H9 (cell line): ENCODE measurements around the gene BTN1A1. TPM values are rescaled to one million over a fixed set of nuclear protein-coding genes. Genes with fewer than 3 reads are reported as not detected.

Experiments
- DNase-seq: peaks from one replicate; pipeline ENCODE4 v3.0.0-alpha.2; 2017
- H2AFZ ChIP-seq: one replicate; pipeline ENCODE4 v1.6.1; 2013; ENCODE audit warnings: mild to moderate bottlenecking, low read length, control low read depth, moderate library complexity
- H2AK5ac ChIP-seq: 2 replicates; pipeline ENCODE4 v1.6.1; 2013; ENCODE audit warnings: low read length, control low read depth, mixed read lengths; ENCODE audit not compliant: insufficient read length
- H2BK120ac ChIP-seq: one replicate; pipeline ENCODE4 v1.6.1; 2013; ENCODE audit warnings: low read depth, mild to moderate bottlenecking, low read length, control low read depth, inconsistent platforms; ENCODE audit not compliant: poor library complexity, severe bottlenecking
- H2BK12ac ChIP-seq: 2 replicates; pipeline ENCODE4 v1.6.1; 2013; ENCODE audit warnings: low read length, control low read depth, mixed read lengths, low read depth; ENCODE audit not compliant: insufficient read length
- H2BK15ac ChIP-seq: 2 replicates; pipeline ENCODE4 v1.6.1; 2013; ENCODE audit warnings: low read depth, low read length, control low read depth
- H2BK20ac ChIP-seq: one replicate; pipeline ENCODE4 v1.6.1; 2013; ENCODE audit warnings: low read depth, mild to moderate bottlenecking, low read length, control low read depth, inconsistent platforms; ENCODE audit not compliant: poor library complexity, severe bottlenecking
- H2BK5ac ChIP-seq: 2 replicates; pipeline ENCODE4 v1.6.1; 2013; ENCODE audit warnings: low read length, control low read depth, mixed read lengths; ENCODE audit not compliant: insufficient read length
- H3K14ac ChIP-seq: 2 replicates; pipeline ENCODE4 v1.6.1; 2013; ENCODE audit warnings: low read length, control low read depth; ENCODE audit not compliant: insufficient read depth
- H3K18ac ChIP-seq: 2 replicates; pipeline ENCODE4 v1.6.1; 2013; ENCODE audit warnings: low read depth, mild to moderate bottlenecking, mixed read lengths, low read length, control low read depth; ENCODE audit not compliant: insufficient read length
- H3K23ac ChIP-seq: 2 replicates; pipeline ENCODE4 v1.6.1; 2013; ENCODE audit warnings: low read length, control low read depth, mixed read lengths, low read depth; ENCODE audit not compliant: insufficient read length
- H3K23me2 ChIP-seq: 2 replicates; pipeline ENCODE4 v1.6.1; 2013; ENCODE audit warnings: low read depth, mild to moderate bottlenecking, mixed read lengths, low read length, control low read depth; ENCODE audit not compliant: insufficient read length, poor library complexity, severe bottlenecking
- H3K27ac ChIP-seq: 2 replicates; pipeline ENCODE4 v1.5.1; 2013; ENCODE audit warnings: low read length, control low read depth, mixed read lengths, low read depth; ENCODE audit not compliant: insufficient read length
- H3K27me3 ChIP-seq: 2 replicates; pipeline ENCODE4 v1.6.1; 2013; ENCODE audit warnings: low read length, control low read depth, inconsistent platforms; ENCODE audit not compliant: insufficient read depth
- H3K4ac ChIP-seq: 2 replicates; pipeline ENCODE4 v1.6.1; 2013; ENCODE audit warnings: low read depth, mild to moderate bottlenecking, control low read depth, inconsistent platforms, low read length, moderate library complexity
- H3K4me1 ChIP-seq: 2 replicates; pipeline ENCODE4 v1.6.1; 2013; ENCODE audit warnings: low read length, control low read depth, inconsistent platforms; ENCODE audit not compliant: insufficient read depth
- H3K4me2 ChIP-seq: 2 replicates; pipeline ENCODE4 v1.6.1; 2013; ENCODE audit warnings: low read length, control low read depth, mixed read lengths; ENCODE audit not compliant: insufficient read length, insufficient read depth
- H3K56ac ChIP-seq: 2 replicates; pipeline ENCODE4 v1.6.1; 2013; ENCODE audit warnings: low read depth, mild to moderate bottlenecking, mixed read lengths, low read length, control low read depth; ENCODE audit not compliant: insufficient read length
- H3K79me1 ChIP-seq: 2 replicates; pipeline ENCODE4 v1.6.1; 2013; ENCODE audit warnings: low read depth, mild to moderate bottlenecking, moderate library complexity, low read length, control low read depth, inconsistent platforms; ENCODE audit not compliant: insufficient read depth, poor library complexity, severe bottlenecking
- H3K79me2 ChIP-seq: 2 replicates; pipeline ENCODE4 v1.6.1; 2013; ENCODE audit warnings: low read length, control low read depth, inconsistent platforms; ENCODE audit not compliant: insufficient read depth
- H3K9ac ChIP-seq: 2 replicates; pipeline ENCODE4 v1.6.1; 2013; ENCODE audit warnings: low read length, control low read depth, mixed read lengths; ENCODE audit not compliant: insufficient read length; ENCODE audit errors: extremely low read depth
- H3K9me3 ChIP-seq: one replicate; pipeline ENCODE4 v1.6.1; 2013; ENCODE audit warnings: low read depth, low read length, inconsistent platforms; ENCODE audit not compliant: control insufficient read depth
- H3T11ph ChIP-seq: one replicate; pipeline ENCODE4 v1.6.1; 2013; ENCODE audit warnings: mild to moderate bottlenecking, low read length, control low read depth, inconsistent platforms
- H4K20me1 ChIP-seq: one replicate; pipeline ENCODE4 v1.6.1; 2013; ENCODE audit not compliant: control insufficient read depth, insufficient read length, insufficient read depth
- H4K5ac ChIP-seq: 2 replicates; pipeline ENCODE4 v1.6.1; 2013; ENCODE audit warnings: low read depth, mild to moderate bottlenecking, mixed read lengths, low read length, control low read depth; ENCODE audit not compliant: insufficient read length
- H4K8ac ChIP-seq: replicated peaks from 2 replicates; pipeline ENCODE4 v1.6.1; 2013; ENCODE audit warnings: low read length, control low read depth, mixed read lengths, low read depth; ENCODE audit not compliant: insufficient read length
- H4K91ac ChIP-seq: 2 replicates; pipeline ENCODE4 v1.6.1; 2013; ENCODE audit warnings: low read depth, mild to moderate bottlenecking, moderate library complexity, mixed read lengths, low read length, control low read depth; ENCODE audit not compliant: insufficient read length
- H3K27ac Mint-ChIP-seq, 3 experiments: 2 replicates in 2 of 3; 3 replicates in 1 of 3; pipeline ENCODE4 v1.8.0; 2020 to 2021; ENCODE audit warnings: mixed read lengths in 3 of 3, mild to moderate bottlenecking in 1 of 3, moderate library complexity in 1 of 3
- H3K27me3 Mint-ChIP-seq: 2 replicates; pipeline ENCODE4 v1.8.0; 2021; ENCODE audit warnings: low read depth, mild to moderate bottlenecking, moderate library complexity, mixed read lengths
- H3K36me3 Mint-ChIP-seq, 3 experiments: 2 replicates in 2 of 3; 3 replicates in 1 of 3; pipeline ENCODE4 v1.8.0; 2020 to 2021; ENCODE audit warnings: low read depth in 3 of 3, mixed read lengths in 3 of 3; ENCODE audit not compliant: insufficient read depth in 1 of 3
- H3K4me1 Mint-ChIP-seq, 2 experiments: 2 replicates each; pipeline ENCODE4 v1.8.0; 2020; ENCODE audit warnings: mixed read lengths in 2 of 2
- H3K4me3 Mint-ChIP-seq, 2 experiments: 2 replicates in 1 of 2; 3 replicates in 1 of 2; pipeline ENCODE4 v1.8.0; 2020 to 2021; ENCODE audit warnings: mild to moderate bottlenecking in 2 of 2, mixed read lengths in 2 of 2, moderate library complexity in 1 of 2
- H3K9me3 Mint-ChIP-seq, 2 experiments: 2 replicates in 1 of 2; 3 replicates in 1 of 2; pipeline ENCODE4 v1.8.0; 2020; ENCODE audit warnings: mild to moderate bottlenecking in 2 of 2, mixed read lengths in 2 of 2, moderate library complexity in 1 of 2
- CTCF ChIP-seq: fragments of 200-600 bp; sonication (generic); conservative IDR thresholded peaks from 3 replicates; pipeline ENCODE4 v1.8.0; 2021; ENCODE audit warnings: antibody characterized with exemption, mild to moderate bottlenecking
- WGBS: extraction: QIAGEN DNeasy Blood & Tissue Kit; methylation state at CpG from one replicate; pipeline ENCODE4 v1.1.7; 2013; ENCODE audit warnings: missing lambda C conversion rate, low lambda C conversion rate, mixed read lengths; ENCODE audit not compliant: insufficient read length; ENCODE audit errors: extremely low coverage; 5-methylcytosine and 5-hydroxymethylcytosine counted together
- total RNA-seq: library from RNA; stranded (reverse); gene quantifications from 2 replicates; pipeline ENCODE4 v1.2.1, GENCODE V29; 2021

BTN1A1 gene
- total RNA-seq, 1 experiment from 2014 or later: 0.15 TPM

GRCh38 chr6:26483727-26484126 lies 16.4 kb upstream of the BTN1A1 start:
- H2BK20ac ChIP-seq: no peak overlapping the region
- H2BK120ac ChIP-seq: no peak overlapping the region
- H3K4ac ChIP-seq: no peak overlapping the region
- no peak overlapping the region for H2BK5ac ChIP-seq
- no peak overlapping the region for H3K4me2 ChIP-seq
- H2BK15ac ChIP-seq: no peak overlapping the region
- no CpG with 5 or more reads among the region's 3 CpGs for WGBS
- no peaks in the 10 kb centered on the region for H3K79me2 ChIP-seq
- H3K27ac ChIP-seq: no peak overlapping the region
- H4K5ac ChIP-seq: no peak overlapping the region
- no peak overlapping the region for H2AFZ ChIP-seq
- Mint-ChIP-seq H3K9me3 (peaks cover 5 to 17% of the 10 kb centered on the region in 2 experiments; a peak in 4 of 5 replicates), H3K27me3 (no peaks in the 10 kb centered on the region), H3K36me3 (no peaks in the 10 kb centered on the region; a peak in 1 of 7 replicates), H3K27ac (no peak overlapping the region; a peak in 1 of 7 replicates), H3K4me1 (no peaks in the 10 kb centered on the region), H3K4me3 (no peak overlapping the region)
- no peak overlapping the region for H3T11ph ChIP-seq
- H3K56ac ChIP-seq: no peak overlapping the region
- H3K23me2 ChIP-seq: no peaks in the 10 kb centered on the region
- no peaks in the 10 kb centered on the region for H3K4me1 ChIP-seq
- no peak overlapping the region for H4K91ac ChIP-seq
- no peaks in the 10 kb centered on the region for H3K27me3 ChIP-seq
- DNase-seq: no peak
- no peaks in the 10 kb centered on the region for H3K79me1 ChIP-seq
- no peak for TF ChIP-seq CTCF
- no peak overlapping the region for H2AK5ac ChIP-seq
- H4K8ac ChIP-seq: no peak overlapping the region
- no peaks in the 10 kb centered on the region for H4K20me1 ChIP-seq
- no peak overlapping the region for H3K23ac ChIP-seq
- H2BK12ac ChIP-seq: no peak overlapping the region
- no peak overlapping the region for H3K18ac ChIP-seq
- H3K14ac ChIP-seq: no peak overlapping the region
- H3K9me3 ChIP-seq: no peaks in the 10 kb centered on the region
- no peak overlapping the region for H3K9ac ChIP-seq
